GM21576 (cell line): Measurements from ENCODE around the gene NTRK1.

ENCODE experiments used
- ATAC-seq: cut with Tn5 transposase; IDR thresholded peaks from one replicate; pipeline ENCODE4 v1.9.1; 2021; ENCODE audit warnings: mild to moderate bottlenecking, moderate library complexity; ENCODE audit not compliant: unreplicated experiment

Gene NTRK1

GRCh38 chr1:156896490-156897033 is 35.9 kb downstream of the NTRK1 start:
- no peak for ATAC-seq

GRCh38 chr1:156897078-156897825 is 36.6 kb downstream of the NTRK1 start:
- ATAC-seq, result no peak

- no peak for ATAC-seq
Observed at GRCh38 chr1:156898161-156898566, 37.5 kb downstream of the NTRK1 start.

- ATAC-seq, result no peak
Observed at GRCh38 chr1:156898971-156899664, 38.5 kb downstream of the NTRK1 start.

GRCh38 chr1:156899956-156900718 is 39.5 kb downstream of the NTRK1 start:
- no peak for ATAC-seq

GRCh38 chr1:156900896-156901589 is 40.4 kb downstream of the NTRK1 start:
- ATAC-seq, result no peak

GRCh38 chr1:156901590-156901900 is 40.9 kb downstream of the NTRK1 start:
- ATAC-seq, result no peak

- no peak for ATAC-seq
Observed at GRCh38 chr1:156901966-156902915, 41.6 kb downstream of the NTRK1 start.

GRCh38 chr1:156903328-156904091 is 42.8 kb downstream of the NTRK1 start:
- ATAC-seq, result no peak

- no peak for ATAC-seq
Observed at GRCh38 chr1:156904187-156904959, 43.7 kb downstream of the NTRK1 start.

- ATAC-seq, result no peak
Observed at GRCh38 chr1:156905176-156905575, 44.5 kb downstream of the NTRK1 start.

GRCh38 chr1:156905651-156906050 is 45.0 kb downstream of the NTRK1 start:
- ATAC-seq, result no peak

- ATAC-seq, result no peak
Observed at GRCh38 chr1:156906206-156906906, 45.7 kb downstream of the NTRK1 start.

GRCh38 chr1:156908541-156908940 is 47.9 kb downstream of the NTRK1 start:
- ATAC-seq, result no peak

- ATAC-seq, result no peak
Observed at GRCh38 chr1:156908955-156909354, 48.3 kb downstream of the NTRK1 start.

GRCh38 chr1:156909671-156910070 is 49.0 kb downstream of the NTRK1 start:
- ATAC-seq, result no peak

- ATAC-seq, result no peak
Observed at GRCh38 chr1:156910309-156910782, 49.7 kb downstream of the NTRK1 start.
